ENCODE measurements around the gene ENDOD1.

ENDOD1 gene

DNA sequence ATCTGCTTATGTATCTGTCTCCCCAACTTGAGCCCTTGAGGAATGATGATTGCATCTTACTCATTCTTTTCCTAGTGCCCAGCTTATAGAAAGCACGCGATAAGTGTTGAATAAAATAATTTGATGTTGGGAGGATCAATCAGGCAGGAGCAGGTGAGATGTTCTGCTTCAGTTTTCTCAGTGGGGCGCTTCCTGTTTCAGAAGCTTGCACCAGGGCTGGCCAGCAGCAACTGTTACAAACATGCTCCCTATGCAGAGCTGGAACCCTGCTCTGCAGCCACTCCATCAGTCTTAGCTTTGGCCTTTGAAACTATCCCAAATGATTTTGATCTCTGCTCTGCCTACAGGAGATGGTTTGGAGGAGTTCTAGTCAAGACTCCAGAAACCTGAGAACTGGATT is 3.9 kb downstream of the ENDOD1 start:
- no peak for DNase-seq (ENCODE audit: low read depth)
- TF ChIP-seq, protein P1, sequence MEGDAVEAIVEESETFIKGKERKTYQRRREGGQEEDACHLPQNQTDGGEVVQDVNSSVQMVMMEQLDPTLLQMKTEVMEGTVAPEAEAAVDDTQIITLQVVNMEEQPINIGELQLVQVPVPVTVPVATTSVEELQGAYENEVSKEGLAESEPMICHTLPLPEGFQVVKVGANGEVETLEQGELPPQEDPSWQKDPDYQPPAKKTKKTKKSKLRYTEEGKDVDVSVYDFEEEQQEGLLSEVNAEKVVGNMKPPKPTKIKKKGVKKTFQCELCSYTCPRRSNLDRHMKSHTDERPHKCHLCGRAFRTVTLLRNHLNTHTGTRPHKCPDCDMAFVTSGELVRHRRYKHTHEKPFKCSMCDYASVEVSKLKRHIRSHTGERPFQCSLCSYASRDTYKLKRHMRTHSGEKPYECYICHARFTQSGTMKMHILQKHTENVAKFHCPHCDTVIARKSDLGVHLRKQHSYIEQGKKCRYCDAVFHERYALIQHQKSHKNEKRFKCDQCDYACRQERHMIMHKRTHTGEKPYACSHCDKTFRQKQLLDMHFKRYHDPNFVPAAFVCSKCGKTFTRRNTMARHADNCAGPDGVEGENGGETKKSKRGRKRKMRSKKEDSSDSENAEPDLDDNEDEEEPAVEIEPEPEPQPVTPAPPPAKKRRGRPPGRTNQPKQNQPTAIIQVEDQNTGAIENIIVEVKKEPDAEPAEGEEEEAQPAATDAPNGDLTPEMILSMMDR (conservative IDR thresholded peaks at IDR 0.05; ENCODE audit: low read length) = no peak
- no peak overlapping the region for H3K4me3 ChIP-seq (ENCODE audit: low read length)

DNA sequence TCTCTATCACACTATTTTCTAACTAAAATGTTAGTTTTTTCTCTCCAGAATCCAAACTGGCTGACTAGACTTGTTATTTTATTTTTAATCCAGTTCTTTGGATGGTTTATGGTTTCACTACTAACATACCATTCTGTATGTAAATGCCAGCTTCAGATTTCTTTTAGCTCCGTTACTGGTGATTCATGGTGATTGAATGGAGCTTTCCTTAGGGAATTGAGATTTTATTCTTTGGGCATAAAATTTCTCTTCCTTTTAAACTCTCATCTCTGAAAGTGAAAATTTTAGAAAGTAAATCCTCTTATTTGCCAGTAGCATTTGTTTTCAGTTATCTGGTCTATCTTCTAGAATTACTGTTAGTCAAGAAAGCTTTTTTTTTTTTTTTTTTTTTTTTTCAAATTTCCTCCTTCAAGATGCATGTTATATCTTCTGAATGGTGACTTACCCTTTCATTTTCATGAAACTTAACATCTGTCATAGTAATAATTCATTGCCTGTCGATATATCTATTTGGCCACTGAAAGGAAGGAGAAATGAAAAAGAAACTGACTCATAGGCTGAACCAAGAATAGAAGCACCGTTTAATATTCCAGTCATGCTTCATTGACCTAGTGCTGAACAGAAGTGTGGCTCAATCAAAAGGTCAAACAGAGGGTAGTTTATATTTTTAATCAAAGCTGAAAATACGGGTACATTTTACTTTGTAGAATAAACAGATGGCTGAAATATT is 6.4 kb downstream of the ENDOD1 start:
- peak; percentile 62 for DNase-seq (ENCODE audit: low read depth)
- no peak overlapping the region for H3K4me3 ChIP-seq (ENCODE audit: low read length)
- TF ChIP-seq, protein P1 (conservative IDR thresholded peaks at IDR 0.05; ENCODE audit: low read length) = no peak

DNA sequence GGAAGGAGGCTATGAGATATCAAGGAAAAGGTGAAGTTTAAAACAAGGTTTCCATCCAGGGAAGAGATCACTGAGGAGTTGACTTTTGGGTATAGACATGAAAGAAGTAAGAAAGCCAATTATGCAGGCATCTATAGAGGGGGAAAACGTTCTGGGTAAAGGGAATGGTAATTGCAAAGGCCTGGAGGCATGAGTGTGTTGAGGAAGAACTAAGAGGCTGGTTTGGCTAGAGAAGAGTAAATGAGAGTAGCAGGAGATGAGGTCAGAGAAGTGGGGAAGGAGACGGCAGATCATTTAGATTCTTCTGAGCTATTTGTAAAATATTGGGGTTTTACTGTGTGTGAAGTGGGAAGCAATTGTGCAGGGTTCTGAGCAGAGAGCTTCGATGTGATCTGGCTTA is 7.6 kb downstream of the ENDOD1 start:
- DNase-seq (ENCODE audit: low read depth) = no peak
- TF ChIP-seq, protein P1 (conservative IDR thresholded peaks at IDR 0.05; ENCODE audit: low read length) = no peak
- H3K4me3 ChIP-seq (ENCODE audit: low read length) = no peak overlapping the region

DNA sequence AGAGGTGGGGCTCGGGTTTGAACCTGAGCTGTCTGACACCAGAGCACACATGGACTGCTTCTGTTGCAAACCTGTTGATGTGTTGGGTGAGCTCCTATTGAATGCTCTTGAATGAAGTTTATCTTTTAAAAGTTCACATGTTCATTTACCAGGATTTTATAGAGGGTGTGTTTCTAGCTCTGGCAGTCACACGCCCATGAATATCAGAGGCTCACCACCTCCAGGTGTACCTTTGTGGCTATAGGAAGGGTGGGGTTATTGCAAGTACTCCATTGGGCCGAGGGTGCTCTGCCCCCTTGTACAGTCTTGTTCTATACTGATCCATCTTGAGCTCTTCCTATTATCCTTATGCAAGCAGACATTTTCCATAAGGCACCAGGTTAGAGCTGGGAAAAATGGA is 9.2 kb downstream of the ENDOD1 start:
- DNase-seq (ENCODE audit: low read depth) = no peak
- H3K4me3 ChIP-seq (ENCODE audit: low read length) = no peak overlapping the region
- TF ChIP-seq, protein P1 (conservative IDR thresholded peaks at IDR 0.05; ENCODE audit: low read length) = no peak

DNA sequence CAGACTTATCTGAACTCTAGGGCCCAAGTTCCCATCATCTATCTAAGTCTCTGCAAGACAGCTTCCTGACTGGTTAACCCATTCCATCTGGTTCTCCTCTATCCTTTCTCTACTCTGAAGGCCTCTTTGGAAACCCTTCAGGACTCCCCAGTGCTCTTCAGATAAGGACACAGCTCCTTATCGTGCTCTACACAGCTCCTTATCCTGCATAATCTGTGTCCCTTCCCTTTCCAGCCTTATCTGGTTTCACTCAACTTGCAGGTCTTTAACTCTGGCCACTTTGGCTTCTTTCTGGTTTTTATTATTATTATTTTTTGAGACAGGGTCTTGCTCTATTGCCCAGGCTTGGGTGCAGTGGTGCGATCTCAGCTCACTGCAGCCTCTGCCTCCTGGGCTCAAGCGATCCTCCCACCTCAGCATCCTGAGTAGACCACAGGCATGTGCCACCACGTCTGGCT is 10.6 kb downstream of the ENDOD1 start:
- no peak for DNase-seq (ENCODE audit: low read depth)
- H3K4me3 ChIP-seq (ENCODE audit: low read length) = no peak overlapping the region
- TF ChIP-seq, protein P1 (conservative IDR thresholded peaks at IDR 0.05; ENCODE audit: low read length) = no peak

DNA sequence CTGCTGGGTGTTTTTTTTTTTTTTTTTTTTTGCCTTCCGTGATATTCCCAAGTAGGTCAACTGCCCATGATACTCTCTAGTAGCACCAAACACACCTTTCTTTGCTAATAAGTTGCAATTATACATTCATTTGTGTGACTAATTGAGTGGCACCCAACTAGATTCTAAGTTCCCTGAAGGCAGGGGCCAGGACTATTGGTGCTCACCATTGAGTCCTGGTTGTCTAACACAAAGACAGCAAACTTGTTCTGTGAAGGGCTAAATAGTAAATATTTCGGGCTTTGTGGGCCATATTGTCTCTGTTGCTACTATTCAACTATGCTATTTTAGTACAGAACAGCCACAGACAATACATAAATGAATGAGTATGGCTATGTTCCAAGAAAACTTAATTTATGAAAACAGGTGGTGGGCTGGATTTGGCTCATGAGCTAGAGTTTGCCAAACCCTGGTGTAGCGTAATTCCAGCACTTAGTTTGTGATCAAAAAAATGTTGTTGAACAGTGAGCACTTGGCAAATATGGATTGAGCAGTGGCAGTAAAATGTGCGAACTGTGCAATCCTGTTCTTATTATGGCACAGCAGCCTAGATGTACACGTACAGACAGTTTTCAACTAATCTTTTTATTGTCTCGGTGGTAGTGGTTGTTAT is 11.3 kb downstream of the ENDOD1 start:
- H3K4me3 ChIP-seq (ENCODE audit: low read length) = no peak overlapping the region
- no peak for DNase-seq (ENCODE audit: low read depth)
- TF ChIP-seq, protein P1 (conservative IDR thresholded peaks at IDR 0.05; ENCODE audit: low read length) = no peak

DNA sequence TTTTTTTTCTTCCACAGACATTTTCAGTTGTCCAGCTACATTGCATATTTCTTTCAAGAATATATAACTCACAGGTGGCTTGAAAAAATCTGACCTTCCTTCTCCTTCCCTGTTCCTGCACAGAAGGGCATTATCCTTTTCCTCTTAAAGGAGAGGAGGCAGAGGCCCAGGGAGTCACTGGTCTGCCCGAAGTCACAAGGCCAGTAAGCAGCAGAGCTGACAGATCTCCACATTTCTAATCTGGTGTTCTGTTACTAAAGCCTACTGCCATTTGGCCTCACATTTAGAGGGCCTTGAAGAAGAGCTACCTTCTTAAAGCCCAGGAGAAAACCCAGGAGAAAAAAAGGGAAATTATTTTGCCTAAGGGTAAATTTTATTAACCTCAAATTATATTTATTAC is 12.3 kb downstream of the ENDOD1 start:
- TF ChIP-seq, protein P1 (conservative IDR thresholded peaks at IDR 0.05; ENCODE audit: low read length) = no peak
- no peak overlapping the region for H3K4me3 ChIP-seq (ENCODE audit: low read length)

More for the DNA sequence above, 12.3 kb downstream of the ENDOD1 start:
- DNase-seq (ENCODE audit: low read depth) = no peak

All from AG10803 (cell line).